ENCODE measurements around the gene MICAL2.

MICAL2 gene

GRCh38 chr11:12110201-12110713 lies at the start of gene MICAL2:
Gene MICAL2 (plus strand): TSS chr11:12110590. CDS start chr11:12162156, 51,566 bp downstream.
- Mint-ChIP-seq H3K4me1 (peaks cover 16% of the 10 kb centered on the region), H3K4me3 (peak within 1 kb of the TSS; percentile 80), H3K27ac (no peak within 1 kb of the TSS), H3K27me3 (no peaks in the 10 kb centered on the region), H3K9me3 (no peaks in the 10 kb centered on the region), H3K36me3 (no peaks in the 10 kb centered on the region)

- Mint-ChIP-seq H3K9me3 (no peaks in the 10 kb centered on the region), H3K27ac (no peak overlapping the region), H3K4me1 (no peaks in the 10 kb centered on the region), H3K27me3 (no peaks in the 10 kb centered on the region), H3K4me3 (no peak overlapping the region), H3K36me3 (no peaks in the 10 kb centered on the region)
Observed at GRCh38 chr11:12061851-12062560, 48.4 kb upstream of the MICAL2 start.

- Mint-ChIP-seq H3K27me3 (no peaks in the 10 kb centered on the region), H3K9me3 (no peaks in the 10 kb centered on the region), H3K36me3 (no peaks in the 10 kb centered on the region), H3K4me1 (no peaks in the 10 kb centered on the region), H3K4me3 (no peak overlapping the region), H3K27ac (no peak overlapping the region)
Observed at GRCh38 chr11:12063251-12063650, 47.1 kb upstream of the MICAL2 start.

- H3K27ac Mint-ChIP-seq, result no peak overlapping the region
- H3K4me3 Mint-ChIP-seq, result no peak overlapping the region
- no peaks in the 10 kb centered on the region for H3K9me3 Mint-ChIP-seq
- H3K36me3 Mint-ChIP-seq, result no peaks in the 10 kb centered on the region
- no peaks in the 10 kb centered on the region for H3K27me3 Mint-ChIP-seq
- H3K4me1 Mint-ChIP-seq, result no peaks in the 10 kb centered on the region
Observed at GRCh38 chr11:12064136-12064953, 46.0 kb upstream of the MICAL2 start.

- no peaks in the 10 kb centered on the region for H3K36me3 Mint-ChIP-seq
- H3K9me3 Mint-ChIP-seq, result no peaks in the 10 kb centered on the region
- H3K4me1 Mint-ChIP-seq, result no peaks in the 10 kb centered on the region
- H3K27ac Mint-ChIP-seq, result no peak overlapping the region
- no peaks in the 10 kb centered on the region for H3K27me3 Mint-ChIP-seq
- H3K4me3 Mint-ChIP-seq, result no peak overlapping the region
Observed at GRCh38 chr11:12064954-12065280, 45.5 kb upstream of the MICAL2 start.

- H3K27me3 Mint-ChIP-seq, result no peaks in the 10 kb centered on the region
- H3K4me3 Mint-ChIP-seq, result no peak overlapping the region
- no peaks in the 10 kb centered on the region for H3K9me3 Mint-ChIP-seq
- H3K27ac Mint-ChIP-seq, result no peak overlapping the region
- no peaks in the 10 kb centered on the region for H3K36me3 Mint-ChIP-seq
- H3K4me1 Mint-ChIP-seq, result no peaks in the 10 kb centered on the region
Observed at GRCh38 chr11:12066056-12066798, 44.2 kb upstream of the MICAL2 start.

GRCh38 chr11:12066799-12067508 lies 43.4 kb upstream of the MICAL2 start:
- Mint-ChIP-seq H3K36me3 (no peaks in the 10 kb centered on the region), H3K27me3 (no peaks in the 10 kb centered on the region), H3K4me3 (no peak overlapping the region), H3K9me3 (no peaks in the 10 kb centered on the region), H3K4me1 (no peaks in the 10 kb centered on the region), H3K27ac (no peak overlapping the region)

GRCh38 chr11:12067796-12068357 lies 42.5 kb upstream of the MICAL2 start:
- Mint-ChIP-seq H3K27me3 (no peaks in the 10 kb centered on the region), H3K4me1 (no peaks in the 10 kb centered on the region), H3K9me3 (no peaks in the 10 kb centered on the region), H3K36me3 (no peaks in the 10 kb centered on the region), H3K27ac (no peak overlapping the region), H3K4me3 (no peak overlapping the region)

- Mint-ChIP-seq H3K27me3 (no peaks in the 10 kb centered on the region), H3K27ac (peak overlapping the region; percentile 8), H3K9me3 (no peaks in the 10 kb centered on the region), H3K4me1 (no peaks in the 10 kb centered on the region), H3K36me3 (no peaks in the 10 kb centered on the region), H3K4me3 (no peak overlapping the region)
Observed at GRCh38 chr11:12069066-12069676, 41.2 kb upstream of the MICAL2 start.

- Mint-ChIP-seq H3K27me3 (no peaks in the 10 kb centered on the region), H3K9me3 (no peaks in the 10 kb centered on the region), H3K4me3 (no peak overlapping the region), H3K36me3 (no peaks in the 10 kb centered on the region), H3K27ac (no peak overlapping the region), H3K4me1 (no peaks in the 10 kb centered on the region)
Observed at GRCh38 chr11:12070446-12071267, 39.7 kb upstream of the MICAL2 start.

GRCh38 chr11:12071574-12071973 lies 38.8 kb upstream of the MICAL2 start:
- no peaks in the 10 kb centered on the region for H3K36me3 Mint-ChIP-seq
- no peak overlapping the region for H3K4me3 Mint-ChIP-seq
- no peaks in the 10 kb centered on the region for H3K4me1 Mint-ChIP-seq
- H3K27me3 Mint-ChIP-seq, result no peaks in the 10 kb centered on the region
- H3K27ac Mint-ChIP-seq, result no peak overlapping the region
- H3K9me3 Mint-ChIP-seq, result no peaks in the 10 kb centered on the region

- H3K36me3 Mint-ChIP-seq, result no peaks in the 10 kb centered on the region
- no peaks in the 10 kb centered on the region for H3K9me3 Mint-ChIP-seq
- H3K4me1 Mint-ChIP-seq, result no peaks in the 10 kb centered on the region
- H3K27me3 Mint-ChIP-seq, result no peaks in the 10 kb centered on the region
- no peak overlapping the region for H3K27ac Mint-ChIP-seq
- H3K4me3 Mint-ChIP-seq, result no peak overlapping the region
Observed at GRCh38 chr11:12073436-12073835, 37.0 kb upstream of the MICAL2 start.

- Mint-ChIP-seq H3K4me3 (no peak overlapping the region), H3K4me1 (no peaks in the 10 kb centered on the region), H3K9me3 (no peaks in the 10 kb centered on the region), H3K27me3 (no peaks in the 10 kb centered on the region), H3K27ac (no peak overlapping the region), H3K36me3 (no peaks in the 10 kb centered on the region)
Observed at GRCh38 chr11:12073886-12074285, 36.5 kb upstream of the MICAL2 start.

GRCh38 chr11:12074529-12075195 lies 35.7 kb upstream of the MICAL2 start:
- Mint-ChIP-seq H3K36me3 (no peaks in the 10 kb centered on the region), H3K27me3 (no peaks in the 10 kb centered on the region), H3K9me3 (no peaks in the 10 kb centered on the region), H3K4me1 (no peaks in the 10 kb centered on the region), H3K4me3 (no peak overlapping the region), H3K27ac (no peak overlapping the region)

Measured in activated naive CD4-positive, alpha-beta T cell treated with anti-CD3 and anti-CD28 coated beads, Interleukin-2, amount 50 U/mL, for 24 hours (primary cell).